H4 (cell line): ENCODE results near the gene PLGRKT. TPM values are rescaled to one million over a fixed set of nuclear protein-coding genes. Genes with fewer than 3 reads are reported as not detected.
"Not testable (repeated sequence)": the region's sequence is repeated elsewhere in the genome, so short reads cannot be mapped to it uniquely, and the experiment has no call there.

Experiments
- DNase-seq: peaks from one replicate; pipeline ENCODE4 v3.0.0-alpha.2; 2015; ENCODE audit warnings: low spot score
- total RNA-seq: library from RNA; depleted of rRNA; stranded (reverse); fragments of >200 nt; shearing (Covaris generic); gene quantifications from 2 replicates; pipeline ENCODE4 v1.2.3, GENCODE V29; 2014

PLGRKT gene
- total RNA-seq, 1 experiment from 2014 or later: 19.7 TPM

GRCh38 chr9:5452286-5452609 is 14.5 kb upstream of the PLGRKT start:
- no peak for DNase-seq

GRCh38 chr9:5450359-5451091 is 12.8 kb upstream of the PLGRKT start, which contains the start of gene CD274:
CD274 (plus strand) TSS chr9:5450542; CDS start chr9:5456114, 5,572 bp downstream.
- peak; percentile 67 for DNase-seq

GRCh38 chr9:5449521-5450358 is 12.0 kb upstream of the PLGRKT start:
- no peak for DNase-seq

GRCh38 chr9:5448461-5449435 is 11.0 kb upstream of the PLGRKT start:
- DNase-seq: no peak

- no peak for DNase-seq
Measured at GRCh38 chr9:5448016-5448415, 10.3 kb upstream of the PLGRKT start.

- DNase-seq: no peak
Measured at GRCh38 chr9:5447337-5447736, 9.6 kb upstream of the PLGRKT start.

- no peak for DNase-seq
Measured at GRCh38 chr9:5446451-5447236, 8.9 kb upstream of the PLGRKT start.

- DNase-seq: no peak
Measured at GRCh38 chr9:5445886-5446285, 8.2 kb upstream of the PLGRKT start.

- not testable (repeated sequence) for DNase-seq
Measured at GRCh38 chr9:5445096-5445495, 7.4 kb upstream of the PLGRKT start.

- no peak for DNase-seq
Measured at GRCh38 chr9:5443850-5444249, 6.1 kb upstream of the PLGRKT start.

GRCh38 chr9:5442400-5443011 is 4.8 kb upstream of the PLGRKT start:
- peak; percentile 58 for DNase-seq

- DNase-seq: no peak
Measured at GRCh38 chr9:5441043-5441442, 3.3 kb upstream of the PLGRKT start.

- no peak for DNase-seq
Measured at GRCh38 chr9:5440426-5440825, 2.7 kb upstream of the PLGRKT start.

- no peak for DNase-seq
Measured at GRCh38 chr9:5438301-5439162, 807 bp upstream of the PLGRKT start.

- DNase-seq: no peak
Measured at GRCh38 chr9:5436441-5436840, 1.3 kb downstream of the PLGRKT start.

- no peak for DNase-seq
Measured at GRCh38 chr9:5435912-5436311, 1.8 kb downstream of the PLGRKT start.

GRCh38 chr9:5433841-5434810 is 3.6 kb downstream of the PLGRKT start:
- not testable (repeated sequence) for DNase-seq

- DNase-seq: not testable (repeated sequence)
Measured at GRCh38 chr9:5433328-5433727, 4.4 kb downstream of the PLGRKT start.
